ENCODE measurements around the gene RPS16. TPM values are rescaled to one million over a fixed set of nuclear protein-coding genes. Genes with fewer than 3 reads are reported as not detected.

Gene RPS16
- total RNA-seq = 127 and 236 TPM in 2 replicates

DNA sequence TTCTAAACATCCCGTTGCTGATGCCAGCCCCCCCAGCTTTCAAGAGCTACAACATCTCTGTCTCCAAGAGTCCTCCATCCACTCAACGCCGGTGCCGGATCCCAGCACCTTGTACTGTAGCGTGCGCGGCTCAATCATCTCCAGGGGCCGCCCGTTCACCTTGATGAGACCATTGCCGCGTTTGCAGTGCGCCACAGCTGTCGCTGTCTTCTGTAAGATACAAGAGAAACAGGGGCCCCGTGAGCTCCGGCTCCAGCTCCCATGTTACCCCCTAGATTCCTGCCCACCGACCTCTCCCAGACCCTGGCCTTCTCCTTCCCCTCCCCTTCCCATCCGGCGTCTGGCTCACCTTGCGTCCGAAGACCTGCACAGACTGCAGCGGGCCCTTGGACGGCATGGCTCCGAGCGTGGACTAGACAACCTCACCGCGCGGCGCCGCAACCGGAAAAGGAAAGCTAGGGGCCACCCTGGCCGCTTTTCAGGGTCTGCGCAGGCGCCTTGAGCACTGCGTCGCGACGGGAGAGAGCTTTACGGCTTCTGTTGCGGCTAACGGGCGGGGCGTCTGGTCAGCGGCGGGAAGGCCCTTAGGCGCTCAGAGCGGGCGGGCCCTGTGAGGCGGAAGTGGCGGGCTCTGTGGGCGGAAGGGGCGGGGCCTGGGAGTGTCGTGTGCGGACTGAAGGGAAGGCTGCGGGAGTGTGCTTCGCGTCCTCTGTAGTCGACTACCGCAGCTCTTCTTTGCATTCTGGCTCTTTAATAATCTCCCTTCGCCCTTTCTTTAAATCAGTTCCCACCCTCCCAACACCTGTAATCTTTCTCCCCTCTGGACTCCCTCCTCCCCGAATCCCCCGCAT lies at the start of gene RPS16:
RPS16 (minus strand) TSS at position 451 of the 851 bp plus-strand sequence; CDS start at position 397, 54 bp downstream.

DNA sequence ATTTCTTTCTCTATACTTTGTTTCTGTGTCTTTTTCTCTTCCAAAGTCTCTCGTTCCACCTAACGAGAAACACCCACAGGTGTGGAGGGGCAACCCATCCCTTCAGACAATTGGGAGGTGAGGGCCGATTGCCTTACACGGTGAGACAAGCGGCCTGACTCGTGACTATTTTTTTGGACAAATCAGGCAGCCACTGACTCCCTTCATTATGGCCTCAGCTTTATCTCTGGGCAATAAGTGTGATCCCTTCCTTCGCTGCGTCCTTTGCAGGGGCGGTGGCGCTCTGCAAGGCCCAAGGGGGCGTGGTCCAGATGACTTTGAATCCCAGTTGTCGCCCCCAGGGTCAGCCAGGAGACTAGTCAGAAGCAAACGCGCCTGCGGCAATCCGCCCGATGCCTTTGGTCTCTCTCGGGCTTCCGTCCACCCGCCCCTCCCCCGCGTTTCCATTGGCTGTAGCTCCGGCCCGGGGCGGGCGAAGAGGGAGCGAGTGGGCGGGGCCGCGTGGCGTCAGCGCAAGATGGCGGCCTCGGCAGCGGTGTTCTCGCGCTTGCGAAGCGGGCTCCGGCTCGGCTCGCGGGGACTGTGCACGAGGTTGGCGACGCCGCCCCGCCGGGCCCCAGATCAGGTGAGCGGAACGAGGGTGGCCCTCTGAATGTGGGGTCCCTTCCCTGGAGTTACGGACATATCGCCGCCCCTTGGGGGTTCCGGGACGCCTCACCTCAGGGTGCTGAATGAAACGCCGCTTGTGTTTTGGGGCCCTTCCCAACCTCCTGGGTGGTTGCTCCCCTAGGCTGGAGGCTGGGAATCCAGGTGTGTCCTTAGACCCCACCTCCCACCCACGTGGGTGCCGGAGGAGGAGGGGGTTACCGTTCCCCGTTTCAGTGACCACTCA lies 44.8 kb upstream of the RPS16 start, which contains the start of gene TIMM50:
TIMM50 (plus strand) TSS at position 502 of the 892 bp plus-strand sequence; CDS start at position 518, 16 bp downstream.

DNA sequence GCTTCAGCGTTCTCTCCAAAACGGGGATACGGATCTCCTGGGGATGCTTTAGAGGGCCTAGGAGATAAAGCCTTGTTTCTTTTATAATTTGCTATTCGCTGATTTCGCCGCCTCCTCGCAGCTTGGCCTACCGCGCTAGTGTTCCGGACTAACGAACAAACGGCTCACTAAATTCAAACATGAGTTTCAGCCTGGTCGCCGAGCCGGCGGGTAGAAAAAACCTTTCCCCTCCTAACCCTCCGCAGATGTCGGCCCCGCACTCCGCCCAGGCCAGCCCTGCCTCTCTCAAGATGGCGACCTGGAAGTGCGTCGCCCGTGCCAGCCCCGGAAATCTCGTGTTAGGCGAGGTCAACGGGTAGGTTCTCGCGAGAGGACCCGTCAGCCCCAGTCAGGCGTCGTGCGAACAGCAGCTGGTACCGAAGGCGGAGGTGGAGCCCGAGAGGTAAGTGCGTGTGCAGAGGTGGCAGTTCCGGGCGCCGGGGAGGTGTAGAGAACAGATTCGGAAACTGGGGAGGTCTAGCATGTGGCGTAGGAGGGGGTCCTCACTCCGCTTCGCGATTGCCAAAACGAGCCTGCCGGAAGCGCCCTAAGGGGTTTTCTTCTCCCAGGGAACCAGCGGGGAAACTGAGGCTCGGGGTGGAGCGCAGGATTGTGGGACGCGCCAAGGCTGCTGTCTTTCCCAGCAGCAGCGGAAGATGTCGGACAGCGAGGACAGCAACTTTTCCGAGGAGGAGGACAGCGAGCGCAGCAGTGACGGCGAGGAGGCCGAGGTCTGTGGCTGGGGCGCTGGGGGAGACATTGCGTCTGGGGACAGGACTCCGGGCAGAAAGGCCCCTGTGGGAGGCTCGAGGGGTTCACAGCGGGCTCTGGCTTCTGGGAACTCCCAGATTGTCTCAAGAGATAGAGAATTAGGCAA lies 9.7 kb upstream of the RPS16 start, which contains the start of gene SUPT5H:
SUPT5H (plus strand) TSS at position 387 of the 916 bp plus-strand sequence; CDS start at position 696, 309 bp downstream.

DNA sequence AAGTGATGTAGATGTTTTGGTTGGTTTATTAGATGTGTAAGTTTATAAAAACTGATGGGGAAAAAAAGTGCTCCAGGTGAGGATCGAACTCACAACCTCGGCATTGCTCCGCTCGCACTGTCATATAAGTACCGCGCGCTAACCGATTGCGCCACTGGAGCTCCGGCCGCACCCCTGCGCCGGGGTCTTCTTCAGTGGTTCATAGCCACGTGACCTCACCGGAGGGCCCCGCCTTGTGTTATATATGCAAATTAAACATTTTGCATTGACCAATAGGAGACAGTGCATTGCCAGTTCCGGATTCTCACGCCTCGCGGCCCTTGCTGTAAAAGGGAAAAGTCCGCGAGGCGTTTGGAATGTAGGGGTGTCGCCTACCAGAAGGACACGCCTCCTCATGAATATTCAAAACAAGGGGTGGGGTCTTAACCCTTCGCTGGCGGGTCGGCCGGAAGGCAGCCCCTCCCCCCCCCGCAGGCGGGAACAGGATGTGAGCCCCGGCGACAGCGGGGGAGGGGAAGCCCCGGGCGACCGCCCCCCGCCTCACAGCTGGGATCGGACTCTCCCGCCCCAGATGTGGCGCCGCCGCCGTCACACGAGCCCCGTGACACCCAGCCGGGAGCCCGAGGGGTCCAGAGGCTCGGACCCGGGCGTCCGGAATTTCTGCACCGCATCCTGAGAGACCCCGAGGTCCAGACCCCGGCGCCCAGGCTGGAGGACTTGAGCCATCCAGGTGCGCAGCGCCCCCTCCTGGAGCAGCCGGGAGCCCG lies 23.5 kb downstream of the RPS16 start, which contains the start of gene PLEKHG2:
PLEKHG2 (plus strand) TSS at position 570 of the 767 bp plus-strand sequence. CDS start 1,418 bp downstream, outside the sequence.

DNA sequence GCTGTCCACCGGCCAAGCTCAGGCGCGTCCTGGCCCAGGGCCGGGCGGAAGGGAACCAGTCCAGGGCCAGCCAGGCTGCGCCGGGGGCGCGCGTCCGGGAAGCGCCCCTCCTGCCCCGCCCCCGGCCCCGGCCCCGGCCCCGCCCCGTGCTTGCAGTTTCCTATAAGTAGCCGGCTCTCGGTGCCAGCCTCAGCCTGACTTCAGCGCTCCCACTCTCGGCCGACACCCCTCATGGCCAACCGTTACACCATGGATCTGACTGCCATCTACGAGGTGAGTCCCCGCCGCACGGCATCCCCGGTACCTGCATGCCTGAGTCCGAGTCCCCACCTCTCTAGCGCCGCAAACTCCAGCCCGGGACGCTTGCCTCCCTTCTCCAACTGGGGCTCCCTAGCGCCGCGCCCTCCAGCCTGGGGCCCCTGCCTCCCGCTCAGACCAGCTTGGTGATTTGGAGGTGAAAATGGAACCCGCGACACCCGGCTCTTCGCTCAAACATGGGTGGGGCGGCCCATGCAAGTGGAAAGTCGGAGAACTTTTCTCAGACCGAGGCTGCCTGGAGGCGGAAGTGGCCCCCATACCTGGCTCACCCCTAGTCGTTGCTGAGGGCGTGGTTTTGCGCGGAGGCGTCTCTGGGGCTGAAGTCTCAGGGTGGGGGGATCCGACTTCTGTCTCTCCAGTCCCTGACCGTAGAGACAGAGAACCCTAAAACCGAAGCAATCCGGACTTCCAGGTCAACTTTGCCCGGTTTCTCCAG lies 28.9 kb downstream of the RPS16 start, which contains the start of gene ZFP36:
ZFP36 (plus strand) TSS at position 192 of the 754 bp plus-strand sequence; CDS start at position 250, 58 bp downstream.

DNA sequence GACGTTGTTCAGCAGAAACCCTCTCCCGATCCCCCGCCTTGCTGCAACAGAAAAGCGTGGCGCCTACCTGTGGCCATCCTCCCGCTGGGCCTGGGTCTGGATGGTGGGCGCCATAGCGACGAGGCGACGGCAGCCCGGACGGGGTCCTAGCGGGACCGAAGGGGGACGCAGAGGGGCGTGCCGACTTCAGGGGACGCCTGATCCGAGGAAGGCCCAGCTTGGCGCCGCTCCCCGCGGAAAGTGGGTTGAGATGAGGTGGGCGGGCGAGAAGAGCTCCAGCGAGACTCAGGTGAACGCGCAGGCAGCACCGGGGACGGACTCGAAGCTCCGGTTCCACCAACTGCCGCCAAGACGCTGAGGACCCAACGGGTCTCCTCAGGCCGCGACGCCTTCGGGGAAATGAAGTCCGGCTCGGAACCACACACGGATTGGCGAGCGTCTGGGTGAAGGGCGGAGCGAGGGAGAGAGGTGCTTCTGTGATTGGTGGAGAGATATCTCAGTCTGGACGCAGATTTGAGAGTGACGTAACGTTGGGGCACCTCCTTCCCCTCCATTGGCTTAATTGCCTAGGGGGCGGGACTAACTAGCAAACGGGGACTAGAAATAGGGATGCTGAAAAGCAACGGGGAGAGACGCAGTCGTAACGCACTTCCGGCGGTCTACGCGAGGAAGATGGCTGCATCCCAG lies 44.9 kb downstream of the RPS16 start, which contains the start of the genes MED29 and PAF1:
MED29 (plus strand) TSS at position 628 of the 687 bp plus-strand sequence; CDS start at position 673, 45 bp downstream.
PAF1 (minus strand) TSS at position 356 of the 687 bp plus-strand sequence; CDS start at position 114, 242 bp downstream.

Other genes starting within 250 kb of the RPS16 start
- gene NCCRP1, start 239.0 kb downstream of the RPS16 start, total RNA-seq = under 0.01 TPM in 1 of 2 replicates, not detected in the other
- gene SYCN, start 231.7 kb downstream of the RPS16 start, total RNA-seq = not detected in 2 replicates
- not detected in 2 replicates for gene IFNL3, start 190.9 kb downstream of the RPS16 start, total RNA-seq
- not detected in 2 replicates for gene IFNL4, start 187.1 kb downstream of the RPS16 start, total RNA-seq
- not detected in 2 replicates for gene IFNL2, start 167.6 kb downstream of the RPS16 start, total RNA-seq
- gene IFNL1, start 139.5 kb downstream of the RPS16 start, total RNA-seq = not detected in 2 replicates
- gene LRFN1, start 115.1 kb downstream of the RPS16 start, total RNA-seq = 0.15 and 0.50 TPM in 2 replicates
- not detected in 2 replicates for gene GMFG, start 99.9 kb downstream of the RPS16 start, total RNA-seq
- gene SAMD4B, start 93.5 kb downstream of the RPS16 start, total RNA-seq = 68.4 and 109 TPM in 2 replicates
- 36.2 and 42.3 TPM in 2 replicates for gene PAF1, start 44.8 kb downstream of the RPS16 start, total RNA-seq
- 17.9 and 34.4 TPM in 2 replicates for gene MED29, start 44.6 kb downstream of the RPS16 start, total RNA-seq
- 7.3 and 8.8 TPM in 2 replicates for gene ZFP36, start 29.1 kb downstream of the RPS16 start, total RNA-seq
- gene PLEKHG2, start 23.3 kb downstream of the RPS16 start, total RNA-seq = 13.1 and 25.5 TPM in 2 replicates
- 54.5 and 81.5 TPM in 2 replicates for gene SUPT5H, start 9.6 kb upstream of the RPS16 start, total RNA-seq
- 70.5 and 72.4 TPM in 2 replicates for gene TIMM50, start 44.9 kb upstream of the RPS16 start, total RNA-seq
- gene DLL3, start 63.0 kb upstream of the RPS16 start, total RNA-seq = under 0.01 and 0.33 TPM in 2 replicates
- 0.33 TPM in 1 of 2 replicates, not detected in the other for gene SELENOV, start 79.2 kb upstream of the RPS16 start, total RNA-seq
- 2.6 and 3.3 TPM in 2 replicates for gene EID2B, start 96.9 kb upstream of the RPS16 start, total RNA-seq
- 10.8 and 15.2 TPM in 2 replicates for gene EID2, start 104.2 kb upstream of the RPS16 start, total RNA-seq
- gene LGALS13, start 166.6 kb upstream of the RPS16 start, total RNA-seq = not detected in 2 replicates
- gene LGALS16, start 220.0 kb upstream of the RPS16 start, total RNA-seq = not detected in 2 replicates